Right lobe of liver (tissue), 6 donors: ENCODE measurements around the gene MEIG1. TPM values are rescaled to one million over a fixed set of nuclear protein-coding genes. Genes with fewer than 3 reads are reported as not detected.

Experiments
- ATAC-seq, 4 donors: fragments of 200-7000 bp; cut with Tn5 transposase; one replicate each; pipeline ENCODE4 v1.9.1; 2020; ENCODE audit warnings: mild to moderate bottlenecking in 4 of 4, moderate library complexity in 4 of 4
- DNase-seq, 3 donors: peaks; one replicate each; pipeline ENCODE4 v3.0.0-alpha.2; 2020
- H3K27ac ChIP-seq, 3 donors: fragments of 200-600 bp; one replicate each; pipeline ENCODE4 v1.8.0; 2022
- H3K27me3 ChIP-seq, 2 donors: fragments of 200-600 bp; one replicate each; pipeline ENCODE4 v1.8.0; 2022
- H3K36me3 ChIP-seq, 4 donors: fragments of 200-600 bp; sonication (generic) in 1 of 4; one replicate each; pipeline versions ENCODE4 v1.5.1 to v1.8.0; 2017 to 2022; ENCODE audit warnings: control low read depth in 1 of 4
- H3K4me1 ChIP-seq, 4 donors: fragments of 200-600 bp; sonication (generic) in 1 of 4; one replicate each; pipeline versions ENCODE4 v1.5.1 to v1.8.0; 2017 to 2022; ENCODE audit warnings: control low read depth in 1 of 4
- H3K4me3 ChIP-seq, 3 donors: fragments of 200-600 bp; one replicate each; pipeline ENCODE4 v1.8.0; 2022
- H3K9me3 ChIP-seq, 4 donors: fragments of 200-600 bp; sonication (generic) in 1 of 4; one replicate each; pipeline versions ENCODE4 v1.5.1 to v1.8.0; 2017 to 2022; ENCODE audit warnings: control low read depth in 1 of 4
- POLR2A ChIP-seq: fragments of 450-650 bp; IDR thresholded peaks from one replicate; pipeline ENCODE4 v1.6.1; 2017; ENCODE audit warnings: antibody characterized with exemption, mild to moderate bottlenecking
- WGBS: methylation state at CpG from one replicate; pipeline ENCODE4 v1.1.6; 2018; ENCODE audit warnings: low coverage, low lambda C conversion rate; ENCODE audit not compliant: insufficient coverage; ENCODE audit errors: missing lambda C conversion rate; 5-methylcytosine and 5-hydroxymethylcytosine counted together
- intact Hi-C, 2 donors: fragments of 100-400 bp; cut with DNase I; formaldehyde crosslinking; loops; one replicate each; pipeline versions ENCODE4 v1.11.2 to v1.14.1; 2022
- long read RNA-seq: library from polyadenylated mRNA; unstranded; transcript quantifications from one replicate; pipeline ENCODE4 v2.0.0, GENCODE V29; 2019
- total RNA-seq, 6 experiments: library from RNA; depleted of rRNA in 2 of 6; stranded (reverse); fragments of >200 nt in 2 of 6; fragmentation: NEBNext Ultra II Directional in 3 of 6; extraction: Animal tissue kit (Norgen Biotek cat#: 25700) in 3 of 6; gene quantifications; one replicate each; pipeline versions ENCODE4 v1.1.0 to v1.2.4, GENCODE V29; 2016 to 2023
- TF ChIP-seq, protein P1 (sequence below), 4 donors: fragments of 200-600 bp in 3 of 4; fragments of 450-650 bp in 1 of 4; IDR thresholded peaks; one replicate each; pipeline versions ENCODE4 v1.5.1 to v1.8.0; 2016 to 2022; ENCODE audit warnings: antibody characterized with exemption in 4 of 4, mild to moderate bottlenecking in 2 of 4
- donor health status: DM: no; HTN: yes; CAD: no.
- donor health status: DM: no; HTN: no; CAD: no.
- donor health status: DM: no; HTN: no; CAD: no.
- donor health status: DM: no; HTN: yes; CAD: no.
- donor health status: DM: no; HTN: yes; CAD: no.

Gene MEIG1, protein sequence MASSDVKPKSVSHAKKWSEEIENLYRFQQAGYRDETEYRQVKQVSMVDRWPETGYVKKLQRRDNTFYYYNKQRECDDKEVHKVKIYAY
- total RNA-seq: under 1 TPM in 1 of 6 experiments, not detected in 5; 0.51 TPM
- long read RNA-seq: 0 reads

DNA sequence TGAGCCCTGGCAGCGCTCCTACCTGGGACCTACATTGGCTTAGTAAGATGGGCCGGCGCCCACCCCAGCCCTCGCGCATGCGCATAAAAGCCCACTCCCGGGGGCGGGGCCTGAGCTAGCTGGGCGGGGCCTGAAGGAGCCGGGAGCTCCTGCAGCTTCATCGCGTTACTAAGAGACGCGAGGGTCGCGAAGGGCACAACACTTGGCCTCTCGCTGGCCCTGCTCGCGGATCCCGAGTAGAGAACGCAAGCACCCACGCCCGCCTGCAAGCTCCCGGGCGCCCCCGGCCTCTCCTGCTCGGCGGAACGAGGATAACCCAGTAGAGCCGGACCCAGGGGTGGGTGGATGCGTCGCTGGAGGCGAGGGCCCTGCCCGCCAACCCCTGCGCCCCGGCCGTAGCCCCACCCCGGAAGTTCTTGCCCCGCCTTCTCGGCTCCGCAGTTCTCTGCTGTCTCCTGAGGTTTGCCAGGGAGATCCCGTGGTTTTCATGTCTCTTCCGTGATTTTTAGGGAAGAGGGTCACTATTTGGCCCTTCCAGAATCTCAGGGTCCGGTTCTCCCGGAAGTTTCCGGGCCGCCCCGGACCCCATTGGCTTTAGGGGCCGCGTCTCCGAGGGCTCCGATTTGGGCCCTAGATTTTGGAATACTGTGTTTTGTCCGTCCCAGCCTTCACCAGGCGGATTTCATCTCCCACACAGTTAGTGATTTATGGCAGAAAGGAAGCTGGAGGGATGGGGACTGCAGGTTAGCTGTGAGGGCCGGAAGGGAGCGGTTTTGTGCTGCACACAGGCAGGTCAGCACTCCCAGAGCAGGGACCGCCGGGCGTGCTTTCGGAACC is at the start of gene MEIG1:
Gene MEIG1 (plus strand): TSS at position 168 of the 837 bp plus-strand sequence. CDS start 7,081 bp downstream, outside the sequence.
- H3K36me3 ChIP-seq: no peaks in the 10 kb centered on the region
- no peaks in the 10 kb centered on the region for H3K4me1 ChIP-seq
- H3K9me3 ChIP-seq: no peaks in the 10 kb centered on the region
- intact Hi-C loops: no loop called here
- no peaks in the 10 kb centered on the region for H3K27me3 ChIP-seq
- peak within 1 kb of the TSS; percentile 73 to 89 (median 78) for H3K4me3 ChIP-seq
- peak; percentile 71 for TF ChIP-seq POLR2A
- TF ChIP-seq, protein P1, sequence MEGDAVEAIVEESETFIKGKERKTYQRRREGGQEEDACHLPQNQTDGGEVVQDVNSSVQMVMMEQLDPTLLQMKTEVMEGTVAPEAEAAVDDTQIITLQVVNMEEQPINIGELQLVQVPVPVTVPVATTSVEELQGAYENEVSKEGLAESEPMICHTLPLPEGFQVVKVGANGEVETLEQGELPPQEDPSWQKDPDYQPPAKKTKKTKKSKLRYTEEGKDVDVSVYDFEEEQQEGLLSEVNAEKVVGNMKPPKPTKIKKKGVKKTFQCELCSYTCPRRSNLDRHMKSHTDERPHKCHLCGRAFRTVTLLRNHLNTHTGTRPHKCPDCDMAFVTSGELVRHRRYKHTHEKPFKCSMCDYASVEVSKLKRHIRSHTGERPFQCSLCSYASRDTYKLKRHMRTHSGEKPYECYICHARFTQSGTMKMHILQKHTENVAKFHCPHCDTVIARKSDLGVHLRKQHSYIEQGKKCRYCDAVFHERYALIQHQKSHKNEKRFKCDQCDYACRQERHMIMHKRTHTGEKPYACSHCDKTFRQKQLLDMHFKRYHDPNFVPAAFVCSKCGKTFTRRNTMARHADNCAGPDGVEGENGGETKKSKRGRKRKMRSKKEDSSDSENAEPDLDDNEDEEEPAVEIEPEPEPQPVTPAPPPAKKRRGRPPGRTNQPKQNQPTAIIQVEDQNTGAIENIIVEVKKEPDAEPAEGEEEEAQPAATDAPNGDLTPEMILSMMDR (IDR thresholded peaks at IDR 0.05): no peak
- ATAC-seq: peak; percentile 97 to 99 (median 97)
- peak; percentile 94 to 97 (median 96) for DNase-seq
- under 1% methylated on average over 17 of the region's 60 CpGs for WGBS
- peak within 1 kb of the TSS; percentile 79 to 94 (median 92) for H3K27ac ChIP-seq

DNA sequence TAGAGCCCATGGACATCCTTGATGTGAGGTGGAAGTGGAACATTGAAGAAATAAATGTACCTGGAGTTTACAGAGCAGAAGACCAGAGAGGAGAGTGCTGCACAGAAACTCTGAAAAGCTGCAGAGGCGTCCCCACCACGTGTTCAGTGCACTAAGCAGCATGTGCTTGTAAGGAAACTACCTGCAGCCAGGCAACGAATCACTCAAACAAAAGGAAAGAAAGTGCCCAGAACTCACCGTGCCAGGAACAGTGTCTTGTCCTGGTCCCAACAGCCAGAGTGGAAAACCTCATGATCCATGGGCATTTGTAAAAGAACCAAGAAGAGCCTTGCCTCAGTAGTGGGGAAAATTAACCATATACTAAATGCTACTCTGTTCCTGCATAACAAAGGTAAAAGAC is 48.2 kb upstream of the MEIG1 start:
- intact Hi-C loops: no loop called here
- no peak for DNase-seq
- H3K4me1 ChIP-seq: no peaks in the 10 kb centered on the region
- no peak overlapping the region for H3K27ac ChIP-seq
- TF ChIP-seq, protein P1 (IDR thresholded peaks at IDR 0.05): no peak
- no peak for TF ChIP-seq POLR2A
- no peaks in the 10 kb centered on the region for H3K27me3 ChIP-seq
- H3K9me3 ChIP-seq: no peaks in the 10 kb centered on the region
- peaks cover 0 to 6% (median 0%) of the 10 kb centered on the region in 4 donors for H3K36me3 ChIP-seq
- ATAC-seq: no peak
- WGBS: 87% methylated on average over 2 of the region's 4 CpGs
- H3K4me3 ChIP-seq: no peak overlapping the region

GRCh38 chr10:14911801-14912200 is 47.4 kb upstream of the MEIG1 start:
- Histone ChIP-seq H3K4me1 (no peaks in the 10 kb centered on the region), H3K36me3 (peaks cover 0 to 6% (median 0%) of the 10 kb centered on the region in 4 donors), H3K27me3 (no peaks in the 10 kb centered on the region), H3K4me3 (no peak overlapping the region), H3K9me3 (peaks cover 0 to 5% (median 0%) of the 10 kb centered on the region in 4 donors), H3K27ac (no peak overlapping the region)
- intact Hi-C loops: no loop called here
- TF ChIP-seq, protein P1 (IDR thresholded peaks at IDR 0.05): no peak
- no peak for TF ChIP-seq POLR2A
- ATAC-seq: no peak
- no peak for DNase-seq
- WGBS: 88% methylated on average over 3 of the region's 3 CpGs

GRCh38 chr10:14916600-14916999 is 42.6 kb upstream of the MEIG1 start:
- H3K4me3 ChIP-seq: no peak overlapping the region
- intact Hi-C loops: no loop called here
- TF ChIP-seq, protein P1 (IDR thresholded peaks at IDR 0.05): no peak
- TF ChIP-seq POLR2A: no peak
- peaks cover 0 to 13% (median 3%) of the 10 kb centered on the region in 4 donors for H3K36me3 ChIP-seq
- H3K27me3 ChIP-seq: no peaks in the 10 kb centered on the region
- DNase-seq (no peak), ATAC-seq (no peak)
- no peaks in the 10 kb centered on the region for H3K4me1 ChIP-seq
- WGBS: 96% methylated on average over 2 of the region's 2 CpGs
- H3K9me3 ChIP-seq: peaks cover 0 to 5% (median 0%) of the 10 kb centered on the region in 4 donors
- H3K27ac ChIP-seq: no peak overlapping the region
